WERI-Rb-1 (cell line): ENCODE data around the gene ANKRD23.

ENCODE experiments used
- DNase-seq: peaks from one replicate; pipeline ENCODE4 v3.0.0-alpha.2; 2020
- H3K27ac ChIP-seq: fragments of 250-450 bp; sonication (Bioruptor Pico); 2 replicates; pipeline ENCODE4 v1.5.1; 2020; ENCODE audit warnings: mild to moderate bottlenecking, moderate library complexity
- H3K27me3 ChIP-seq: fragments of 250-450 bp; sonication (Bioruptor Pico); 2 replicates; pipeline ENCODE4 v1.5.1; 2021; ENCODE audit warnings: mild to moderate bottlenecking, low read depth, moderate library complexity; ENCODE audit not compliant: insufficient read depth, severe bottlenecking
- H3K36me3 ChIP-seq: fragments of 250-450 bp; sonication (Bioruptor Pico); 2 replicates; pipeline ENCODE4 v1.5.1; 2020; ENCODE audit warnings: mild to moderate bottlenecking, moderate library complexity
- H3K4me3 ChIP-seq: 2 replicates; pipeline ENCODE4 v1.5.1; 2011; ENCODE audit warnings: low read depth, mild to moderate bottlenecking, control low read depth, low read length
- H3K9me3 ChIP-seq: fragments of 250-450 bp; sonication (Bioruptor Pico); 2 replicates; pipeline ENCODE4 v1.5.1; 2021; ENCODE audit warnings: mild to moderate bottlenecking, moderate library complexity; ENCODE audit not compliant: severe bottlenecking
- TF ChIP-seq, protein P1 (sequence below): IDR thresholded peaks from 2 replicates; pipeline ENCODE4 v1.5.1; 2011; ENCODE audit warnings: low read depth, mild to moderate bottlenecking, control low read depth, inconsistent platforms, low read length

ANKRD23 gene

DNA sequence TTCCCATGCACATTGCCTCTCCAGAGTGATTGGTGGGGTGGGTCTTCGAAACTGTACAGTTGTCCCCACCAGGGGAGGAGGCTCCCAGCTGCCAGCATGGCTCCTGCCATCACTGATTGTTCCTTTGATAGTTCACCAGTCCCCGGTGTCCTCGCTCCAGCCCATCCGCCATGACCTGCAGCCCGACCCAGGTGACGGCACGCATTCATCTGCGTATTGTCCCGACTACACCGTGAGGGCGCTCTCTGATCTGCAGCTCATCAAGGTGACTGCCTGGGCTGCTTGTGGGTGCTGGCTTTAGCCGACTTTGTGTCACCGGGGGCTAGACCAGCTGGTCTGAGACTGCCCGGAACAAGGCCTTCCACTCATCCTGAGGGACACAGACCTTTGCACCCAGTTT, 15.4 kb downstream of the ANKRD23 start:
- TF ChIP-seq, protein P1, sequence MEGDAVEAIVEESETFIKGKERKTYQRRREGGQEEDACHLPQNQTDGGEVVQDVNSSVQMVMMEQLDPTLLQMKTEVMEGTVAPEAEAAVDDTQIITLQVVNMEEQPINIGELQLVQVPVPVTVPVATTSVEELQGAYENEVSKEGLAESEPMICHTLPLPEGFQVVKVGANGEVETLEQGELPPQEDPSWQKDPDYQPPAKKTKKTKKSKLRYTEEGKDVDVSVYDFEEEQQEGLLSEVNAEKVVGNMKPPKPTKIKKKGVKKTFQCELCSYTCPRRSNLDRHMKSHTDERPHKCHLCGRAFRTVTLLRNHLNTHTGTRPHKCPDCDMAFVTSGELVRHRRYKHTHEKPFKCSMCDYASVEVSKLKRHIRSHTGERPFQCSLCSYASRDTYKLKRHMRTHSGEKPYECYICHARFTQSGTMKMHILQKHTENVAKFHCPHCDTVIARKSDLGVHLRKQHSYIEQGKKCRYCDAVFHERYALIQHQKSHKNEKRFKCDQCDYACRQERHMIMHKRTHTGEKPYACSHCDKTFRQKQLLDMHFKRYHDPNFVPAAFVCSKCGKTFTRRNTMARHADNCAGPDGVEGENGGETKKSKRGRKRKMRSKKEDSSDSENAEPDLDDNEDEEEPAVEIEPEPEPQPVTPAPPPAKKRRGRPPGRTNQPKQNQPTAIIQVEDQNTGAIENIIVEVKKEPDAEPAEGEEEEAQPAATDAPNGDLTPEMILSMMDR, result no peak
- Histone ChIP-seq H3K9me3 (no peaks in the 10 kb centered on the region), H3K4me3 (no peak overlapping the region), H3K36me3 (peaks cover 84% of the 10 kb centered on the region), H3K27me3 (no peaks in the 10 kb centered on the region), H3K27ac (no peak overlapping the region)
- no peak for DNase-seq

DNA sequence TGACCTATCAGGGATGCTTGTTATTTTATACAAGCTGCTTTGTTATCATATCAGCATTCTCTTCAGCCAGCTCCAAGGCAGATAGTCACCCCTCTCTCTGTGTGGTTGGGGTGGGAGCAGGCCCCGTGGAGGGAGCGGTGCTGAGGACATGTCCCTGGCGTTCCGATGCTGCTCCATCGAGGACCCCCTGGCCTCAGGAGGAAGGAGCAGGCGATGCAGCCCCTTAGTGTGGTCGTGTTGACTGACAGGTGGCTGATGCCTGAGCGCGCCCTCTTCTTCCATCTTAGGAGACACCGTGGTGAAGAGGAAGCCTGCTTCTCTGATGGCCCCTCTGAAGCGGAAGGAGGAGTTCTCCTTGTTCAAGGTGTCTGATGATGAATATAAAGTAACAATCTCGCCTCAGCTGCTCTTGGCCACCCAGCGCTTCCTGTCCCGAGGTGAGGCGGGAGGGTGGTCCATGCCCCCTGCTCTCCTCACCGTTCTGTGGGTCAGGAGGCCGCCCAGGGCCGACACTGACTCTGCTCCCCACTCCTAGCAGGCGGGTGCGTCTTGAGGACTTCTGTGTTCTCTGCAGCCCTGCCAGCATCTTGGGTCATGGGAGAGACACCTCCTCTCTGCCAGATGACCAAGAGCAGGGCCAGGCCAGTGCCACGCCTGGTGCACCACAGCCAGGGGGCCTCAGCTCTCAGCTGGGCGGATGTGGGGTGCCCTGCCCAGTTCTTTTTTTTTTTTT, 17.1 kb downstream of the ANKRD23 start:
- DNase-seq, result no peak
- no peak overlapping the region for H3K27ac ChIP-seq
- H3K36me3 ChIP-seq, result peaks cover 83% of the 10 kb centered on the region
- H3K9me3 ChIP-seq, result no peaks in the 10 kb centered on the region
- TF ChIP-seq, protein P1, result no peak
- no peaks in the 10 kb centered on the region for H3K27me3 ChIP-seq
- no peak overlapping the region for H3K4me3 ChIP-seq

DNA sequence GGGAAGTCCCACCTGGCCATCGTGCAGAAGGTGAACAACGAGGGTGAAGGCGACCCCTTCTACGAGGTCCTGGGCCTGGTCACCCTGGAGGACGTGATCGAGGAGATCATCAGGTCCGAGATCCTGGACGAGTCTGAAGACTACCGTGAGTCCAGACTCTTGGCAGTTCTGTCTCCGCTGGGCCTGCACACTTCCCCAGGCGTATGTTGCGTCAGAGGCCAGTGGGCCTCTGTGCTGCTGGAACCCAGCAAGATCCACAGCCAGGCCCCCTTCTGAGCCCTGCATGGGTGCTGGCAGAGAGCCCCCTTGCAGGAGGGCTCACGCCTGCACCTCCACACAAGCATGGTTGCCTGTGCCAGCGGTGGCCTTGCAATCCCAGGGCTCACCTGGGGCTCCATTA, 18.8 kb downstream of the ANKRD23 start:
- TF ChIP-seq, protein P1, result no peak
- Histone ChIP-seq H3K27ac (no peak overlapping the region), H3K27me3 (no peaks in the 10 kb centered on the region), H3K9me3 (no peaks in the 10 kb centered on the region), H3K36me3 (peaks cover 78% of the 10 kb centered on the region), H3K4me3 (no peak overlapping the region)
- no peak for DNase-seq

DNA sequence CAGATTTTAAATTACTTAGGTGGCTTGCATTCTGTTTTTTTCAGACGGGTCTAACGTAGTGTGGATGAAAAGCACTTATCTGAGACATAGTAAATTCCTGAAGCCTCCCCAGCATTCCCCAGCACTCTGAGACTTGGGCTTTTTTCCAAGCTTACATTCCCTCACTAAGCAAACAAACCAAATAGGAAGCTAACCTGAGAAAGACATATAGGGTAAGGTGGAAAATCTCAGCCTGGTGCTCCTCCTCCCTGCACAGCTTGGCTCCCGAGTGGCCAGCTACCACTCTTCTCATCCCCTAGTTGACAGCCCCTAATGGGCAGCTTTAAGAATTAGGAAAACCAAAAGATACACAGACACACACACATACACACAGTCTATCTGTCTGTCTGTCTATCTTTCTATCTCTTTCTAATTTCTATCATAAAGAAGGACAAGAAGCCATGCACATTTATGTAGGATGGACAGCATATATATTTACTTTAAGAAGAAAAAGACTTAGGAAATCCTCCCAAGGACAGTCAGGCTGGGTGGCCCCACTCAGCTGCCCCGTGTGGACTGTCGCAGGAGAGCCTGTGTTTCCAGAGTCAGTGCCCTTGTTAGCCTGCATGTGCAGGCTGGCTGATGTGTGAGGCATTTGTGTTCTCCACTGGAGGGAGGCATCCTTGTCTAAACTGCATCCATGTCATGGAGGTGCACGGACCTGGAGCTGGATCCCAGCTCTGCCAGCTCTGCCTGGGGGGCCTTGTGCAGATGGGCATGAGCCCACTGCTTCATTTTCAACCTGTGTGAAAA, 19.5 kb downstream of the ANKRD23 start:
- Histone ChIP-seq H3K27ac (no peak overlapping the region), H3K36me3 (peaks cover 79% of the 10 kb centered on the region)

DNA sequence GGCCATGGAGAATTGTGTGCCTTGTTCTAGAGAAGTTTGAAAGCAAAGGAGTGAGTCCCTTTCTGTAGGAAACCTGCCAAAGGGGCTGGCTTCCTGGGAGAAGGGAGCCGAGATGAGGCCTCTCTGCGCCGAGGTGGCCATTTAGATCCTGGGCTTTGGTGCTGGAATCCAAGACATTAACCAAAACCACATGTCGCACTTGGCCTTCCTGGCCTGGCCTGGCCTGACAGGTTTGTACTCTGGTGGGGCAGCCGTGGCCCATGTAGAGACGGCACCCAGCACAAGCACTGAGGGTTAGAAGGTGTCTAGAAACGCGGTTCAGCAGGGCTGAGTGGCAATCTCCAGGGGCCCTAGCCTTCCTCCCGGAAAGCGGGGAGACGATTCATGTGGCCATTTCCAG, 20.6 kb downstream of the ANKRD23 start:
- DNase-seq, result no peak
- TF ChIP-seq, protein P1, result no peak
- Histone ChIP-seq H3K9me3 (no peaks in the 10 kb centered on the region), H3K36me3 (peaks cover 80% of the 10 kb centered on the region), H3K27me3 (no peaks in the 10 kb centered on the region), H3K27ac (no peak overlapping the region), H3K4me3 (no peak overlapping the region)

More for the DNA sequence above, 19.5 kb downstream of the ANKRD23 start:
- DNase-seq, result no peak
- no peaks in the 10 kb centered on the region for H3K9me3 ChIP-seq
- no peaks in the 10 kb centered on the region for H3K27me3 ChIP-seq
- TF ChIP-seq, protein P1, result no peak
- no peak overlapping the region for H3K4me3 ChIP-seq
